GM12878 (cell line): ENCODE data around the gene NEO1. TPM values are rescaled to one million over a fixed set of nuclear protein-coding genes. Genes with fewer than 3 reads are reported as not detected.

ENCODE experiments used
- ATAC-seq: fragments of 200-7000 bp; cut with Tn5 transposase; 3 replicates; pipeline ENCODE4 v1.9.1; 2020; ENCODE audit warnings: mild to moderate bottlenecking, moderate library complexity
- BruUV-seq: library from RNA; stranded (reverse); fragments of 400-500 nt; replicated peaks from 2 replicates; lab custom pipeline; 2021; lab: Mats Ljungman, UMichigan
- CTCF ChIA-PET: fragments of 300-600 bp; sonication (Branson Sonifier 250); formaldehyde crosslinking; extraction: SDS; loops from one replicate; lab custom pipeline; 2021; ENCODE audit warnings: inconsistent platforms; lab: Yijun Ruan, JAX
- POLR2A ChIA-PET: fragments of 350-600 bp; formaldehyde crosslinking; extraction: SDS; loops from one replicate; lab custom pipeline; 2021; ENCODE audit warnings: inconsistent platforms; lab: Charles Lee
- RAD21 ChIA-PET: fragments of 300-600 bp; sonication (Branson Sonifier 250); formaldehyde crosslinking; loops from one replicate; lab custom pipeline; 2023; ENCODE audit warnings: antibody characterized with exemption; ENCODE audit not compliant: unreplicated experiment; lab: Charles Lee
- SMC1A ChIA-PET: fragments of 300-600 bp; sonication (Branson Sonifier 250); formaldehyde crosslinking; loops from one replicate; lab custom pipeline; 2023; ENCODE audit not compliant: unreplicated experiment, uncharacterized antibody; lab: Charles Lee
- DNase-seq: peaks from one replicate; pipeline ENCODE4 v3.0.0-alpha.2; 2011; ENCODE audit warnings: low read depth, low spot score
- FAIRE-seq: peaks from 3 replicates; lab custom pipeline; 2011; peaks lifted over from hg19 to GRCh38; lab: Jason Lieb, UNC
- H2AFZ ChIP-seq: 2 replicates; pipeline ENCODE4 v1.6.0; 2011; ENCODE audit warnings: low read depth, low read length, control low read depth; ENCODE audit not compliant: control insufficient read depth
- H3K27ac ChIP-seq: 2 replicates; pipeline ENCODE4 v1.5.1; 2011; ENCODE audit warnings: control low read depth; ENCODE audit not compliant: control insufficient read depth, insufficient read depth
- H3K27me3 ChIP-seq, 2 experiments: replicated peaks in 1 of 2; 2 replicates each; pipeline versions ENCODE4 v1.6.0 to v1.6.1; 2011; ENCODE audit warnings: low read length in 1 of 2; ENCODE audit not compliant: control insufficient read depth in 2 of 2, insufficient read depth in 2 of 2
- H3K36me3 ChIP-seq, 2 experiments: 2 replicates each; pipeline ENCODE4 v1.5.1; 2011; ENCODE audit warnings: low read length in 1 of 2; ENCODE audit not compliant: control insufficient read depth in 2 of 2, insufficient read depth in 2 of 2
- H3K4me1 ChIP-seq: 2 replicates; pipeline ENCODE4 v1.6.1; 2011; ENCODE audit warnings: mild to moderate bottlenecking, low read length, moderate library complexity, mixed read lengths; ENCODE audit not compliant: control insufficient read depth, insufficient read depth
- H3K4me2 ChIP-seq: 2 replicates; pipeline ENCODE4 v1.6.0; 2011; ENCODE audit warnings: control low read depth; ENCODE audit not compliant: control insufficient read depth, insufficient read depth
- H3K4me3 ChIP-seq: fragments of 200-600 bp; sonication (generic); 2 replicates; pipeline ENCODE4 v1.5.1; 2016
- H3K79me2 ChIP-seq: 2 replicates; pipeline ENCODE4 v1.6.0; 2011; ENCODE audit warnings: low read length; ENCODE audit not compliant: control insufficient read depth, insufficient read depth
- H3K9ac ChIP-seq: 2 replicates; pipeline ENCODE4 v1.8.0; 2011; ENCODE audit warnings: low read length, control low read depth, mixed read lengths; ENCODE audit not compliant: control insufficient read depth, insufficient read depth
- H3K9me3 ChIP-seq: replicated peaks from 3 replicates; pipeline ENCODE4 v1.5.1; 2011; ENCODE audit warnings: mild to moderate bottlenecking, low read length; ENCODE audit not compliant: control insufficient read depth, insufficient read depth
- H4K20me1 ChIP-seq: 2 replicates; pipeline ENCODE4 v1.6.0; 2011; ENCODE audit not compliant: control insufficient read depth, insufficient read depth
- ATF7 ChIP-seq: fragments of 450-650 bp; IDR thresholded peaks from 2 replicates; pipeline ENCODE4 v1.6.1; 2016; ENCODE audit warnings: low read depth, mild to moderate bottlenecking
- CBX5 ChIP-seq: sonication (generic); IDR thresholded peaks from 2 replicates; pipeline ENCODE4 v1.6.1; 2016; ENCODE audit warnings: low read depth, moderate library complexity, mild to moderate bottlenecking, inconsistent platforms
- IRF3 ChIP-seq: fragments of 450-650 bp; IDR thresholded peaks from 2 replicates; pipeline ENCODE4 v1.6.1; 2014; ENCODE audit warnings: mild to moderate bottlenecking
- KDM1A ChIP-seq: fragments of 200-600 bp; sonication (generic); IDR thresholded peaks from 2 replicates; pipeline ENCODE4 v1.6.1; 2016; ENCODE audit warnings: borderline replicate concordance
- MXI1 ChIP-seq: fragments of 150-350 bp; IDR thresholded peaks from 2 replicates; pipeline ENCODE4 v1.6.1; 2011; ENCODE audit warnings: low read depth, mild to moderate bottlenecking, inconsistent platforms, low read length, improper control_type of control experiment
- NR2C1 ChIP-seq: fragments of 450-650 bp; IDR thresholded peaks from 2 replicates; pipeline ENCODE4 v1.6.1; 2017; ENCODE audit warnings: antibody characterized with exemption, mild to moderate bottlenecking, moderate library complexity
- POLR2AphosphoS5 ChIP-seq: IDR thresholded peaks from 2 replicates; pipeline ENCODE4 v1.6.1; 2011; ENCODE audit warnings: mild to moderate bottlenecking, low read length, inconsistent platforms
- RAD21 ChIP-seq: IDR thresholded peaks from 2 replicates; pipeline ENCODE4 v1.6.1; 2011; ENCODE audit warnings: mild to moderate bottlenecking, low read depth, low read length, moderate library complexity; ENCODE audit not compliant: insufficient read depth
- SIN3A ChIP-seq: IDR thresholded peaks from 2 replicates; pipeline ENCODE4 v1.6.1; 2012; ENCODE audit warnings: low read depth, low read length, improper control_type of control experiment
- SKIL ChIP-seq: fragments of 450-650 bp; IDR thresholded peaks from 2 replicates; pipeline ENCODE4 v1.6.1; 2017; ENCODE audit warnings: mild to moderate bottlenecking, low read depth, inconsistent platforms; ENCODE audit not compliant: poor library complexity, severe bottlenecking
- SMAD5 ChIP-seq: IDR thresholded peaks from 2 replicates; pipeline ENCODE4 v1.6.1; 2016; ENCODE audit warnings: antibody characterized with exemption, low read depth
- ZBTB40 ChIP-seq: fragments of 450-650 bp; IDR thresholded peaks from 2 replicates; pipeline ENCODE4 v1.6.1; 2016; ENCODE audit warnings: mild to moderate bottlenecking, moderate library complexity, borderline replicate concordance
- ZNF217 ChIP-seq: fragments of 450-650 bp; IDR thresholded peaks from 2 replicates; pipeline ENCODE4 v1.6.1; 2017; ENCODE audit warnings: antibody characterized with exemption, mild to moderate bottlenecking
- ZNF687 ChIP-seq: fragments of 450-650 bp; IDR thresholded peaks from 2 replicates; pipeline ENCODE4 v1.6.1; 2017; ENCODE audit warnings: mild to moderate bottlenecking, moderate library complexity
- WGBS: methylation state at CpG from one replicate; pipeline ENCODE4 v1.1.6; 2016; ENCODE audit warnings: low lambda C conversion rate; ENCODE audit not compliant: insufficient replicate concordance, insufficient coverage; ENCODE audit errors: missing lambda C conversion rate; 5-methylcytosine and 5-hydroxymethylcytosine counted together
- in situ Hi-C: fragments of 300-500 bp; cut with MboI; formaldehyde crosslinking; loops from 9 replicates; pipeline ENCODE4 v1.14.3; 2018; ENCODE audit warnings: mixed read lengths
- intact Hi-C: fragments of 100-400 bp; cut with micrococcal nuclease; formaldehyde crosslinking; loops from one replicate; pipeline ENCODE4 v1.14.2; 2022; ENCODE audit not compliant: unreplicated experiment
- polyA plus RNA-seq, 11 experiments: library from polyadenylated mRNA; depleted of rRNA in 4 of 11; unstranded in 6 of 11; stranded (reverse) in 5 of 11; fragments of >200 nt; fragmentation: Nextera tagmentation in 4 of 11; fragmentation: Illumina TruSeq in 1 of 11; extraction: Ambion mirVana in 4 of 11; extraction: Trizol in 1 of 11; gene quantifications; 1 replicate in 1 of 11; 2 replicates in 10 of 11; pipeline versions ENCODE4 v1.2.1 to v1.2.3, GENCODE V29; 2011 to 2016; ENCODE audit warnings: inconsistent platforms in 2 of 11, missing spikeins in 2 of 11, low read depth in 1 of 11
- total RNA-seq, 4 experiments: library from RNA; depleted of rRNA in 3 of 4; stranded (reverse); fragments of >200 nt in 3 of 4; fragmentation: Illumina TruSeq in 1 of 4; extraction: Trizol in 1 of 4; gene quantifications; 2 replicates each; pipeline versions ENCODE4 v1.2.1 to v1.2.3, GENCODE V29; 2013 to 2021

The NEO1 gene
- total and polyA plus RNA-seq, 10 of the 15 experiments (the other 5 are each of a cell fraction or from before 2014, with no cell fraction given), result 0.03 to 2.0 (median 0.32) TPM

- H3K27me3 ChIP-seq, result no peaks in the 10 kb centered on the region
- intact Hi-C loops (no loop called here), in situ Hi-C loops (no loop called here)
- ChIA-PET POLR2A (no interaction called here), CTCF (interaction anchor here (0.6 to 1.0 kb wide), 2 partner anchors 52 to 578 kb away, joined by 3 read pairs; no protein-coding TSS in a partner anchor), RAD21 (no interaction called here), SMC1A (interaction anchor here (0.7 to 1.5 kb wide), 3 partner anchors 8 to 60 kb away, joined by 3 to 6 read pairs (median 3); no protein-coding TSS in a partner anchor)
- H4K20me1 ChIP-seq, result no peaks in the 10 kb centered on the region
- WGBS, result 53% methylated on average over 3 of the region's 3 CpGs
- no peaks in the 10 kb centered on the region for H3K4me1 ChIP-seq
- no peaks in the 10 kb centered on the region for H3K9me3 ChIP-seq
- FAIRE-seq, result no peak
- no peak overlapping the region for H3K27ac ChIP-seq
- H3K36me3 ChIP-seq, result no peaks in the 10 kb centered on the region
- H3K9ac ChIP-seq, result no peak overlapping the region
- H3K4me2 ChIP-seq, result no peak overlapping the region
- no peak overlapping the region for H3K4me3 ChIP-seq
- H2AFZ ChIP-seq, result no peak overlapping the region
- BruUV-seq, result no TSS peak
- DNase-seq, result no peak
- H3K79me2 ChIP-seq, result no peaks in the 10 kb centered on the region
- no peak for ATAC-seq
- TF ChIP-seq IRF3 (no peak), RAD21 (no peak), SIN3A (no peak), SMAD5 (no peak), SKIL (no peak), ZNF687 (no peak), KDM1A (no peak), POLR2AphosphoS5 (no peak), CBX5 (no peak), MXI1 (no peak), ATF7 (no peak), NR2C1 (no peak), ZBTB40 (no peak), ZNF217 (no peak)
These were observed 123.1 kb downstream of the NEO1 start for GRCh38 chr15:73175382-73175781.
